ENCODE data around the gene ADAM15. TPM values are rescaled to one million over a fixed set of nuclear protein-coding genes. Genes with fewer than 3 reads are reported as not detected.

Gene ADAM15
- total RNA-seq, 1 donor from 2014 or later = 68.3 TPM

DNA sequence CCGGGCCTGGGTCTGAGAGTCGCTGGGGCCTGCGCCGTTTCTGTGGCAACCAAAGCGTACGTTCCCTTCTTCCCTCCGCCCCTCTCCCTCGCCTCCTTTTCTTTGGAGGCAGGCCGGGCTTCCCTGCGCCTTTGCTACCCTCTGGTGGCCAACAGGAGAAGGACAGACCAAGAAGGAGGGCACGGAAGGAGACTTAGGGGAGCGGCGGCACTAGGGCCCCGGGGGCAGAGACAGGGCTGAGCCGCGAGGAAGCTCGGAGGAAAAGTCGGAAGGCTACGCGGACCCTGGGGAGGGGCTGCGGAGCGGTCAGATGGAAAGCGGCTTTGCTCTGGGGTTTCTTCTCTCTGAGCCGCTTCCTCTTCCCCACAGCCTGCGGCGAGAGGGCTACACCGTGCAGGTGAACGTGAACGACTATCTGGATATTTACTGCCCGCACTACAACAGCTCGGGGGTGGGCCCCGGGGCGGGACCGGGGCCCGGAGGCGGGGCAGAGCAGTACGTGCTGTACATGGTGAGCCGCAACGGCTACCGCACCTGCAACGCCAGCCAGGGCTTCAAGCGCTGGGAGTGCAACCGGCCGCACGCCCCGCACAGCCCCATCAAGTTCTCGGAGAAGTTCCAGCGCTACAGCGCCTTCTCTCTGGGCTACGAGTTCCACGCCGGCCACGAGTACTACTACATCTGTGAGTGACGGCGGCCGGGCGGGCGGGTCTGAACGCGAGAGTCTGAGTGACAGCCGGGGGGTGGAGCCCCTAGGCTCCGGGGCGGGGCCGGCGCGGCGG, 33.8 kb downstream of the ADAM15 start:
- Mint-ChIP-seq H3K4me1 (ENCODE audit: low read depth, unreplicated experiment) (peaks cover 9% of the 10 kb centered on the region), H3K9me3 (ENCODE audit: unreplicated experiment) (no peaks in the 10 kb centered on the region), H3K4me3 (ENCODE audit: unreplicated experiment) (peak overlapping the region; percentile 92), H3K36me3 (ENCODE audit: low read depth, unreplicated experiment) (peaks cover 2% of the 10 kb centered on the region), H3K27ac (ENCODE audit: unreplicated experiment) (peak overlapping the region; percentile 83), H3K27me3 (ENCODE audit: low read depth, unreplicated experiment) (peaks cover 31% of the 10 kb centered on the region)
- Histone ChIP-seq H4K20me1 (ENCODE audit: insufficient read depth, low read length) (peaks cover 13% of the 10 kb centered on the region), H3K4me3 (ENCODE audit: insufficient read depth, low read depth, low read length) (peak overlapping the region; percentile 82), H2AFZ (ENCODE audit: low read depth, low read length) (peak overlapping the region; percentile 94), H3K4me2 (ENCODE audit: low read length) (peak overlapping the region; percentile 93), H3K27ac (ENCODE audit: low read depth, low read length) (peak overlapping the region; percentile 36), H3K27me3 (ENCODE audit: insufficient read depth, low read length) (peaks cover 33% of the 10 kb centered on the region), H3K9ac (ENCODE audit: low read length) (peak overlapping the region; percentile 71), H3K9me3 (ENCODE audit: insufficient read depth, low read depth, low read length) (no peaks in the 10 kb centered on the region), H3K36me3 (ENCODE audit: insufficient read depth, low read length) (no peaks in the 10 kb centered on the region), H3K79me2 (ENCODE audit: insufficient read depth, low read length) (no peaks in the 10 kb centered on the region), H3K4me1 (ENCODE audit: insufficient read depth, low read length) (peaks cover 15% of the 10 kb centered on the region)
- FAIRE-seq (no peak), DNase-seq (ENCODE audit: low read depth) (peak; percentile 76)
- no peak for TF ChIP-seq EZH2 (IDR thresholded peaks at IDR 0.05; ENCODE audit: insufficient read depth, low read length)
- TF ChIP-seq, protein P1, sequence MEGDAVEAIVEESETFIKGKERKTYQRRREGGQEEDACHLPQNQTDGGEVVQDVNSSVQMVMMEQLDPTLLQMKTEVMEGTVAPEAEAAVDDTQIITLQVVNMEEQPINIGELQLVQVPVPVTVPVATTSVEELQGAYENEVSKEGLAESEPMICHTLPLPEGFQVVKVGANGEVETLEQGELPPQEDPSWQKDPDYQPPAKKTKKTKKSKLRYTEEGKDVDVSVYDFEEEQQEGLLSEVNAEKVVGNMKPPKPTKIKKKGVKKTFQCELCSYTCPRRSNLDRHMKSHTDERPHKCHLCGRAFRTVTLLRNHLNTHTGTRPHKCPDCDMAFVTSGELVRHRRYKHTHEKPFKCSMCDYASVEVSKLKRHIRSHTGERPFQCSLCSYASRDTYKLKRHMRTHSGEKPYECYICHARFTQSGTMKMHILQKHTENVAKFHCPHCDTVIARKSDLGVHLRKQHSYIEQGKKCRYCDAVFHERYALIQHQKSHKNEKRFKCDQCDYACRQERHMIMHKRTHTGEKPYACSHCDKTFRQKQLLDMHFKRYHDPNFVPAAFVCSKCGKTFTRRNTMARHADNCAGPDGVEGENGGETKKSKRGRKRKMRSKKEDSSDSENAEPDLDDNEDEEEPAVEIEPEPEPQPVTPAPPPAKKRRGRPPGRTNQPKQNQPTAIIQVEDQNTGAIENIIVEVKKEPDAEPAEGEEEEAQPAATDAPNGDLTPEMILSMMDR (IDR thresholded peaks at IDR 0.05; ENCODE audit: insufficient read depth, low read depth, low read length) = peak; percentile 68

DNA sequence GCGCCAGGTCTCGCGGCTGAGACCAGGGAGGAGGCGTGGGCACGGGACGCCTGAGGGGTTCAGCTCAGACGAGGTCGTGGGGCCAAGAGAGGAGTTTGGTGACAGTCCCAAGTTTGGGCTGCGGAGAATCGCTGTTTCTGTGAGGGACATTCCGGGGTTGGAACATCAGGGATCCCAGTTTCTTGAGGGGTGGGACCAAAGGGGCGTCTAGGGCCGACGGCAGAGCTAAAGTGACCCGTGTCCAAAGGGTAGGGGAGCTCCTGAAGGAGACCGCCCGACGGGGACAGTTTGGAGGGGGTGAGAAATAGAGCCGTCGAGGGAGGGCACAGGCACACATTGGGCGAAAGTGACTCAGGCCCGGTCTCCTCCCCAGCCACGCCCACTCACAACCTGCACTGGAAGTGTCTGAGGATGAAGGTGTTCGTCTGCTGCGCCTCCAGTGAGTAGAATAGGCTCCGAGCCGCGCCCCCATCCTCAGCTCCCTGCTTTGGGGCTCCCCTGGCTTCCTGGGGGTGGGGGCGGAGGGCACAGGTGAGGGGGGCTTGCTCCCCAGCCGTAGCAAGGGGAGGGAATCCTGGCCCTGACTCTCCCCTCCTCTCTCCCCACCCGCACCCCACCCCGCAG, 34.5 kb downstream of the ADAM15 start:
- peak overlapping the region; percentile 92 for H3K4me3 Mint-ChIP-seq (ENCODE audit: unreplicated experiment)
- peak overlapping the region; percentile 28 for H3K27ac ChIP-seq (ENCODE audit: low read depth, low read length)
- H3K27ac Mint-ChIP-seq (ENCODE audit: unreplicated experiment) = peak overlapping the region; percentile 83
- H3K79me2 ChIP-seq (ENCODE audit: insufficient read depth, low read length) = no peaks in the 10 kb centered on the region
- no peaks in the 10 kb centered on the region for H3K9me3 Mint-ChIP-seq (ENCODE audit: unreplicated experiment)
- peak overlapping the region; percentile 93 for H3K4me2 ChIP-seq (ENCODE audit: low read length)
- H4K20me1 ChIP-seq (ENCODE audit: insufficient read depth, low read length) = peaks cover 13% of the 10 kb centered on the region
- DNase-seq (ENCODE audit: low read depth) = no peak
- H3K4me1 Mint-ChIP-seq (ENCODE audit: low read depth, unreplicated experiment) = peaks cover 9% of the 10 kb centered on the region
- TF ChIP-seq, protein P1 (IDR thresholded peaks at IDR 0.05; ENCODE audit: insufficient read depth, low read depth, low read length) = no peak
- no peak for TF ChIP-seq EZH2 (IDR thresholded peaks at IDR 0.05; ENCODE audit: insufficient read depth, low read length)
- peak overlapping the region; percentile 71 for H3K9ac ChIP-seq (ENCODE audit: low read length)
- FAIRE-seq = no peak
- peaks cover 28% of the 10 kb centered on the region for H3K27me3 ChIP-seq (ENCODE audit: insufficient read depth, low read length)
- H3K4me3 ChIP-seq (ENCODE audit: insufficient read depth, low read depth, low read length) = peak overlapping the region; percentile 82
- peak overlapping the region; percentile 94 for H2AFZ ChIP-seq (ENCODE audit: low read depth, low read length)
- H3K27me3 Mint-ChIP-seq (ENCODE audit: low read depth, unreplicated experiment) = peaks cover 31% of the 10 kb centered on the region
- H3K36me3 Mint-ChIP-seq (ENCODE audit: low read depth, unreplicated experiment) = peaks cover 2% of the 10 kb centered on the region
- H3K9me3 ChIP-seq (ENCODE audit: insufficient read depth, low read depth, low read length) = no peaks in the 10 kb centered on the region
- H3K4me1 ChIP-seq (ENCODE audit: insufficient read depth, low read length) = peaks cover 15% of the 10 kb centered on the region
- H3K36me3 ChIP-seq (ENCODE audit: insufficient read depth, low read length) = no peaks in the 10 kb centered on the region

Measured in astrocyte (in vitro differentiated cells and primary cell).